Choroid plexus epithelial cell (primary cell): ENCODE measurements around the gene GMPPA.

ENCODE experiments used
- DNase-seq: peaks from one replicate; pipeline ENCODE4 v3.0.0-alpha.2; 2010; ENCODE audit warnings: low read depth
- H3K4me3 ChIP-seq: 2 replicates; pipeline ENCODE4 v1.5.1; 2011; ENCODE audit warnings: low read depth, mild to moderate bottlenecking, control low read depth, low read length, moderate library complexity
- TF ChIP-seq, protein P1 (sequence below): conservative IDR thresholded peaks from 2 replicates; pipeline ENCODE4 v1.5.1; 2011; ENCODE audit warnings: low read depth, mild to moderate bottlenecking, control low read depth, inconsistent platforms, low read length, moderate library complexity

The GMPPA gene

DNA sequence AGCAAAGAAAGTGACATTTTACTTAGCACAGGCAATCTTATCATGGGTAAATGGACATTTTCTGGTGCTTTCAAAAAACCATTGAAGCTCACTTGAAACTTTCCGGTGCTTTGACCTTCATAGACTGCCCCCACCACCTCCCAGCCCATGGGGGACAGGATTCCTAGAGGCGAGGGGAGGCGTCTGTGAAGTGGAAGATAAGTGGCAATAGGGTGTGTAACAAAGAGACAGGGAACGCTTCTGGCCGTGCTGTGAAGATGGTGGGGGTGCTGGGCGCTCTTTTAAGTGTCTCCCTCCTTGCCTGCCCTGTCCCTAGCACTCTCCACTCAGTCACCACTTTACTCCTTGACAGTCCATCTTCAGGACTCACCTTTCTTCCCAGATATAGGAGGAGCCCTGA is 23.4 kb upstream of the GMPPA start:
- TF ChIP-seq, protein P1, sequence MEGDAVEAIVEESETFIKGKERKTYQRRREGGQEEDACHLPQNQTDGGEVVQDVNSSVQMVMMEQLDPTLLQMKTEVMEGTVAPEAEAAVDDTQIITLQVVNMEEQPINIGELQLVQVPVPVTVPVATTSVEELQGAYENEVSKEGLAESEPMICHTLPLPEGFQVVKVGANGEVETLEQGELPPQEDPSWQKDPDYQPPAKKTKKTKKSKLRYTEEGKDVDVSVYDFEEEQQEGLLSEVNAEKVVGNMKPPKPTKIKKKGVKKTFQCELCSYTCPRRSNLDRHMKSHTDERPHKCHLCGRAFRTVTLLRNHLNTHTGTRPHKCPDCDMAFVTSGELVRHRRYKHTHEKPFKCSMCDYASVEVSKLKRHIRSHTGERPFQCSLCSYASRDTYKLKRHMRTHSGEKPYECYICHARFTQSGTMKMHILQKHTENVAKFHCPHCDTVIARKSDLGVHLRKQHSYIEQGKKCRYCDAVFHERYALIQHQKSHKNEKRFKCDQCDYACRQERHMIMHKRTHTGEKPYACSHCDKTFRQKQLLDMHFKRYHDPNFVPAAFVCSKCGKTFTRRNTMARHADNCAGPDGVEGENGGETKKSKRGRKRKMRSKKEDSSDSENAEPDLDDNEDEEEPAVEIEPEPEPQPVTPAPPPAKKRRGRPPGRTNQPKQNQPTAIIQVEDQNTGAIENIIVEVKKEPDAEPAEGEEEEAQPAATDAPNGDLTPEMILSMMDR: no peak

DNA sequence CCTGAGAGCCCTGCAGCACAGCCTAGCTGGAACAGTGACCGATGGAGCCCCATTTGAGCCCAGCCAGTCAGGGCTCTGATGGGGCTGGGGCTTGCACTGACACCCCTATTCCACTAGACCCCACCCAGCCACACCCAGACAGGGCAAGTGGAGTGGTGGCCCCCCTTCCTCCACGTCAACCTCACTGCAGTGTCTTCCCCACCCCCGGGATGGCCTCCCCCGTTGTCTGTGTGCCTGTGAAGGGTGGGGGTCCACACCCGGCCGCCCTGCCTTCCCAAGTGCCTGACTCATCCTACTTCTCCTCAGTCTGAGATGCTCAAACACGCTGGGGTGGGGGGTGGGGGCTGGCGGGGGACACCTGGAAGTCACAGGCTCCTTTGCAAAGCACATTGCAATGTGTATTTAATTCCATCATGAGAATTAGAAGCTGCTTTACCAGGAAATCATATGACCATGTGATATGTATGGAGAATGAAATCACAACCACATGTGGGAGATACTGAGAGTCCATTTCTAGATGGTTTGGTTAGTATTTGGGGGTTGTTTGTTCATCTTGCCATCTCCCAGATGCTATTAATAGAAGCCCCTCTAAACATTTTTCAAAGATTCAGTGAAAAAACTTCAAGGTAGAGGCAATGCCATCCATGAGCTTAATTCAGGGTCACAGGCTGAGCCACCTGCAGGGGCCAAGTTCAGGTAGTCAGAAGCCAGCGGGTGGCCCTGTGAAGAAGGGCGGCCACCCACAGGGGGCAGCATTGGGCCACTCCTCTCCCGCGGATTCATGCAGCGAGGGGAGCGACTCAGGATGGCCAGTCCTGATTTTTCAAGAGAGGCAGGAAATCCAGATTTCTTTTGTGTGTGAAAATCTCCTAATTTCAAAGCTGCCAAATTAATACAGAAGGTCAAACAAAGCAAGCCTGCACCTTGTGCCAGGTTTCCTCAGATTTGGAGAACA is 22.7 kb upstream of the GMPPA start:
- no peak overlapping the region for H3K4me3 ChIP-seq
- peak; percentile 61 for DNase-seq
- TF ChIP-seq, protein P1: peak; percentile 93

More for the DNA sequence above, 23.4 kb upstream of the GMPPA start:
- H3K4me3 ChIP-seq: no peak overlapping the region
- no peak for DNase-seq

DNA sequence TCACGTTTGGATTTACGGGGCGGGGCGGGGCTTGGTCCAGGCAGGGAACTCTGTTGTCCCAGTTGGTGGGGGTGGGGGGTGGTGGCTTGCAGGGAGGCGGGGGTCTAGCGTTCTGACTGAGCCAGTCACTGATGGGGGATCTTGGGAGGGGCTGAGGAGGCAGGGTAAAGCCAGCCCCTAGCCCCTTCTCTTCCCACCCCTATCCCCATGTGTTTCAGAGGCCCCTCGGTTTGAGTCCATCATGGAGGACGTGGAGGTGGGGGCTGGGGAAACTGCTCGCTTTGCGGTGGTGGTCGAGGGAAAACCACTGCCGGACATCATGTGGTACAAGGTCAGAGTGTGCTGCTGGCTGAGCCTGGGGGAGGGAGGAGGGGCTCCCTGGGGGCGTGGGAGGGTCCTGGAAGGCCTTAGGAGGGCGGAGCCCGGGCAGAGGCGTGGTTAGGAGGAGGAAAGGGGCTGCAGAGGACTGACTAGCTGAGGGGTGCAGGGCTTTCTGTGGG is 22.0 kb upstream of the GMPPA start:
- no peak for DNase-seq
- TF ChIP-seq, protein P1: no peak

DNA sequence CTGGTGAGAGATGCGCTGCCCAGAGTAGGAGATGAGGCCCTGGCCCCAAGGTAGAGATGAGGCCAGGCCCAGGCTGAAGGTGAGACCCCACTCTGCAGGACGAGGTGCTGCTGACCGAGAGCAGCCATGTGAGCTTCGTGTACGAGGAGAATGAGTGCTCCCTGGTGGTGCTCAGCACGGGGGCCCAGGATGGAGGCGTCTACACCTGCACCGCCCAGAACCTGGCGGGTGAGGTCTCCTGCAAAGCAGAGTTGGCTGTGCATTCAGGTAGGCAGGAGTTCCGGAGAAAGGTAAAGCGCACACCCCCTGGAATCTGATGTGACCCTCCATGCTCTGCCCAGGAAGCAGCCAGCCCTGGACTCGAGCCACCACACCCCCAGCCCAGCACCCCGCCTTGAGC is 21.5 kb upstream of the GMPPA start:
- TF ChIP-seq, protein P1: no peak
- H3K4me3 ChIP-seq: no peak overlapping the region
- DNase-seq: no peak

More for the DNA sequence above, 22.0 kb upstream of the GMPPA start:
- H3K4me3 ChIP-seq: no peak overlapping the region

DNA sequence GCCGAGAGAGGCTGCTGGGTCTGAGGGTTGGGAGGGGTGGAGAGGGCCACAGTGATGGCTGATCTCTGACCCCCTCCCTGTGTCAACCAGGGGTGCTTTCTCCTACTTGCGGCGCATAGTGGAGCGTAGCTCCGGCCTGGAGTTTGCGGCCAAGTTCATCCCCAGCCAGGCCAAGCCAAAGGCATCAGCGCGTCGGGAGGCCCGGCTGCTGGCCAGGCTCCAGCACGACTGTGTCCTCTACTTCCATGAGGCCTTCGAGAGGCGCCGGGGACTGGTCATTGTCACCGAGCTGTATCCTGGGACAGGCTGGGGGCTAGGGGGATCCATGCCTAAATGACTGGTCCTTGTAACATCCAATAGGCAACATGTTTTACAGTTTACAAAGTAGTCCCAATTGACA is 20.9 kb upstream of the GMPPA start:
- no peak for DNase-seq
- no peak overlapping the region for H3K4me3 ChIP-seq
- TF ChIP-seq, protein P1: no peak

DNA sequence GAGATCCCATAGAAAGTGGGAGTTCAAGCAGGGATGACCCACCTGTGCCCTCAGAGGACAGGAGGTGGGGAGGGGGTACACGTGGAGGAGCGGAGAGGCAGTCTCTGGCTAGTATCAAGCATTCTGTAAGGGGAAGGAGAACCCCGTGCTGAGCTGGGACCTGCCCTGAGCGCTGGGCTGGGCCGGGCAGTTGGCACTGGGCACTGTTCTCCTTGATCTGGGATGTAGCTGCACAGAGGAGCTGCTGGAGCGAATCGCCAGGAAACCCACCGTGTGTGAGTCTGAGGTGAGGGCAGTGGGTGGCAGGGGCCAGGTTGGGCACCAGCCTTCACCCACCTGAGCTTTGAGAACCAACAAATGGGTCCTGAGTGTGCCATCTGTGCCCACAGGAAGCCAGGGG is 19.8 kb upstream of the GMPPA start:
- no peak overlapping the region for H3K4me3 ChIP-seq
- DNase-seq: no peak
- TF ChIP-seq, protein P1: no peak
